Fibroblast of mammary gland (primary cell): Measurements from ENCODE around the gene KANK4.
A peak's percentile ranks its signal among the peaks of the same experiment; 100 is the strongest.

Experiments used
- DNase-seq: peaks from one replicate; pipeline ENCODE4 v3.0.0-alpha.2; 2010; ENCODE audit warnings: low read depth
- H3K4me3 ChIP-seq: 2 replicates; pipeline ENCODE4 v1.5.1; 2011; ENCODE audit warnings: low read depth, mild to moderate bottlenecking, low read length, moderate library complexity; ENCODE audit not compliant: control insufficient read depth
- TF ChIP-seq, protein P1 (sequence below): conservative IDR thresholded peaks from 2 replicates; pipeline ENCODE4 v1.5.1; 2011; ENCODE audit warnings: low read depth, low read length, inconsistent platforms; ENCODE audit not compliant: control insufficient read depth, insufficient read depth

The KANK4 gene

GRCh38 chr1:62207187-62207586 lies 112.0 kb downstream of the KANK4 start:
- H3K4me3 ChIP-seq: no peak overlapping the region
- TF ChIP-seq, protein P1, sequence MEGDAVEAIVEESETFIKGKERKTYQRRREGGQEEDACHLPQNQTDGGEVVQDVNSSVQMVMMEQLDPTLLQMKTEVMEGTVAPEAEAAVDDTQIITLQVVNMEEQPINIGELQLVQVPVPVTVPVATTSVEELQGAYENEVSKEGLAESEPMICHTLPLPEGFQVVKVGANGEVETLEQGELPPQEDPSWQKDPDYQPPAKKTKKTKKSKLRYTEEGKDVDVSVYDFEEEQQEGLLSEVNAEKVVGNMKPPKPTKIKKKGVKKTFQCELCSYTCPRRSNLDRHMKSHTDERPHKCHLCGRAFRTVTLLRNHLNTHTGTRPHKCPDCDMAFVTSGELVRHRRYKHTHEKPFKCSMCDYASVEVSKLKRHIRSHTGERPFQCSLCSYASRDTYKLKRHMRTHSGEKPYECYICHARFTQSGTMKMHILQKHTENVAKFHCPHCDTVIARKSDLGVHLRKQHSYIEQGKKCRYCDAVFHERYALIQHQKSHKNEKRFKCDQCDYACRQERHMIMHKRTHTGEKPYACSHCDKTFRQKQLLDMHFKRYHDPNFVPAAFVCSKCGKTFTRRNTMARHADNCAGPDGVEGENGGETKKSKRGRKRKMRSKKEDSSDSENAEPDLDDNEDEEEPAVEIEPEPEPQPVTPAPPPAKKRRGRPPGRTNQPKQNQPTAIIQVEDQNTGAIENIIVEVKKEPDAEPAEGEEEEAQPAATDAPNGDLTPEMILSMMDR: no peak
- no peak for DNase-seq

GRCh38 chr1:62198781-62199125 lies 120.5 kb downstream of the KANK4 start:
- H3K4me3 ChIP-seq: no peak overlapping the region
- TF ChIP-seq, protein P1: no peak
- peak; percentile 18 for DNase-seq

DNA sequence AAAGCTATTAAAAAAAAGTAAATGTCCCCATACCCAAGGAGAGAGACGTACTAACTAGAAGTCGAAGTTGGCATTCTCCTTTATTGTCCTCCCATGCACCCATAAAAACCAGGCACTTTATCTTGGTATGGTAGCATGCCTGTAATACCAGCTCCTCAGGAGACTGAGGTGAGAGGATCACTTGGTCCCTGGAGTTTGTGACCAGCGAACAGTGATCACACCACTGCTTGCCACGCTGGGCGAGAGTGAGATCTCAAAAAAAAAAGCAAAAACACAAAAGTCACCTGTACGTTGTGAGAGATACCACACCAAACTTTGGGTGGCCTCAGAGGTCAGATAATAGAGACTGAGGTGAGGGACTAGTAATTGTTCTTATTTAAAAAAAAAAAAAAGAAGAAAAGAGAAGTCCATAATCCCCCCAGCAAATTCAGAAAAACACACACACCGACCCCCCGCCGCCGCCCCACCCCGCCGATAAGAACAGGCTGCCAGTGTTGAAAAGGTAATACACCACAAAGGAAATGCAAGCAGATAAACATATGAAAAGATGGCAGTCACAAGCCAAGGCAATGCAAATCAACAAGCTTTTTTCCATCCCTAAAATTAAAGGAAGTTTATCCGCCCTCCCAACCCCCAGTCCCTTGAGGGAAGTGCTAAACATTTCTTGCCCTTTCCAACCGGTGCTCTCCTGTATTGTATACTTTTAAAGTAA lies 121.0 kb downstream of the KANK4 start:
- no peak for DNase-seq

DNA sequence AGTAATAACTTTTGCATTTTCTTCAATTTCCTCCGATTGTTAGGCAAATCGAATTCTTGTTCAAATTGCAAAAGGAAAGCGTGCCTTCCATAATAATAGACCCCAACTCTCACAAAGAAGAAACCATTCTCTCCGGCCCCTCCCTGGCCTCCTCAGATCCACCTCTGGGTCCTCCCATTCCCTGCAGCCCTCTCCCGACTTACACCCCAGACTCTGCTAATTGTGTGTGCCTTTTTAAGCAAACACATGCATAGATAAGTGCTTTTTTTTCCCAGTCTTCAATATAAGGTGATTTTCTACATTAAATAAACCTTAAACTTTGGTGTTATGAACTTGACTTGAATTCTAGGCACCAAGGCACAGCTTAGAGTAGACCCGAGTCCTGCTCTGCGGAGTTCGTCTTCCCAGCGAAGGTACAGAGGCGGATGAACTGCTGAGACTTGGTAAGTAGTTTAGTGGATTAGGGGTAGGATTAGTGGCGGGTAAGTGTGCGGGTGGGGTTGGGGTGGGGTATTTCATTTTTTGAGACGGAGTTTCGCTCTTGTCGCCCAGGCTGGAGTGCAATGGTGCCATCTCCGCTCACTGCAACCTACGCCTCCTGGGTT lies 123.0 kb downstream of the KANK4 start:
- H3K4me3 ChIP-seq: no peak overlapping the region
- TF ChIP-seq, protein P1: no peak
- no peak for DNase-seq

More for the DNA sequence above, 121.0 kb downstream of the KANK4 start:
- TF ChIP-seq, protein P1: no peak
- no peak overlapping the region for H3K4me3 ChIP-seq

- DNase-seq: no peak
- H3K4me3 ChIP-seq: no peak within 1 kb of the TSS
- TF ChIP-seq, protein P1: no peak
These were observed 124.3 kb downstream of the KANK4 start, which contains the start of gene L1TD1 for GRCh38 chr1:62194651-62195544. L1TD1 (plus strand) TSS chr1:62194849; CDS start chr1:62206629, 11,780 bp downstream.

- no peak overlapping the region for H3K4me3 ChIP-seq
- TF ChIP-seq, protein P1: no peak
- no peak for DNase-seq
These were observed 131.1 kb downstream of the KANK4 start for GRCh38 chr1:62188111-62188510.
